Stimulated activated CD4-positive, alpha-beta T cell treated with anti-CD3 and anti-CD28 coated beads, Interleukin-2, amount 100 ng/mL, for 48 hours (primary cell): Measurements from ENCODE around the gene RALGPS1.

Experiments used
- DNase-seq, 2 donors: peaks; one replicate each; pipeline ENCODE4 v3.0.0-alpha.2; 2020

The RALGPS1 gene

DNA sequence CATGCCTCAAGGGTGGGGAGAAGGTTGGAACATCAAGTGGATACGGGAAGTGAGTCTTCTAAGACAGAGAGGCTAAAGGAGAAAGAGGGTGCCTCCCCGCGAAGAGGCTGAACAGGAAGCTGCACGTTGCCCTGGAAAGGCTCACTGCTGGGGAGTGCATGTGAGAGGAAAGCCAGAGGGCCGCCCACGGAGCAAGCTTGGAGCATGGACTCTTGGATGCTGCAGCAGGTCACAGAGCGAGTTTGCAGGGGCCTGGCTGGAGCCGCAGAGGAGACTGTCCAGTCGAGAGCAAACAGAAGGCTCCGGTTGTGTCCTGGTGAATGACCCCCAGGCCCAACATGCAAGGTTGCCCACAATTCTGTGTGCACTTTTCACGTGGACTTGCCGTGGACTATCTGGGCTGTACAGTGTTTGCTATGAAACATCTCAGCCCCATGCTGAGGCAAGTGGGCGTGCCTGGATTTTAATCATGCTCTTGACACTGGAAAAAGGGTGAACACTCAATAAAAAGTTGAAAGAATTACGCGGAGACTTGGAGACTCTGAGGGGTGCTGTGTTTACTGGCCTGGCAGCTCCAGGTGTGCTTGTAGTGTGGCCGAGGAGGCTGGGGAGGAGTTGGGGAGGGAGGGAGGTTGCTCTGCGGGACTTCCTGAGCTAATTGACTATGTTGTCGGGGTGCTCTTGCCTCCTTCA is 295.5 kb downstream of the RALGPS1 start:
- DNase-seq, result no peak

DNA sequence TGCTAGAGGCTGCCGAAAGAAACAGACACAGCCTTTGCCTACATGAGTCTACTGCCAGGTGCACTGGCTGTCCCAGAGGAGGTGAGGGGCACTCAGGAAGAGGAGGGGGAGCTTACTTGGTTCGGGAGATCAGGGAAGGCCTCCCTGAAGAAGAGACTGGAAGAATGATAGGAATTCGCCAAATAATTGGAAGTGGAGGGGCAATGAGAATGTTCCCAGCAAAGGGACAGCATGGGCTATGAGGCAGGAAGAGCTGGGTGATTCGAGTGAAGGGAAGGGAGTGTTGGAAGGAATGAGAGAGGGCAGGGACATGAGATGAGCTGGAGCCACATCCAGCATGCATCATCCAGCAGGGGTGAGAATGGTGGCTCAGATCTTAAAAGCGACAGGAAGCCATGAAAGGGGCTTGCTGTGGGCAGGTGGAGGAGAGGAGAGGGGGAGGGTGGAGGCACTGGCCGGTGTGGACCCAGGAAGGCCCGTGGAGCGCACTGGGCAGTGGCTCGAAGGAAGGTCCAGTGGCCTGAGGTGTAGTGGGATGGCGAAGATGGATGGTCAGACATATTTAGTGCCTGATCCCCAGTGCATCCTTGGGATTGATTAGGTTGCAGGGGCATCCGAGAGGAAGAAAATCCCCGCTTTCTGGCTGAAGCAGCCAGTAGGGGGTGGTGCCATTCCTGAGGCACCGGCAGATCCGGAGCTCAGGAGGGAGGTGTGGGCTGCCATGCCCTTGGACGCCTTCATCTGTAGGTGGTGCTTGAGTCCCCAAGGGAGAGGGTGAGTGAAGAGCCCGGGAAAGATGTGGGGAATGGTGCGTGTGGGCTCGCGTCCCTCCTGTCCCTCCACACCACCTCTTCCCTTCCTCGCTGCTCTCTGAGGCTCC is 296.5 kb downstream of the RALGPS1 start:
- no peak for DNase-seq

DNA sequence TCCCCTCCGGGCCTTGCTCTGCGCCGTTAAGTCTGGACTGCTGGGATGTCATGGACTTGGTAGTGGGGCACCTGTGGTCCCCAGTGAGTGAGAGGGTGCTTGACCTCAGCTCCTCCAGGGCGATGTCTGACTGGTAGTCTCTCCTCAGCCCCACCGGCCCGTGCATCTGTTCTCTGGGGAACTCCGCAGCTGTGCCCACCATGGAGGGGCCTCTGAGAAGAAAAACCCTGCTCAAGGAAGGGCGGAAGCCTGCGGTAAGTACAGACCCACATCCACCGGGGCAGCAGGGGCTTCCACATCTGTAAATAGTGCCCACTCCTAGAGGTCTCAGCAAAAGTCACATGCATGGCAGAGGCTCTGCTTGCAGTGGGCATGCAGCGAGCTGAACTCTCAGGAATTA is 297.4 kb downstream of the RALGPS1 start:
- DNase-seq, result no peak

GRCh38 chr9:127212453-127212852 is 297.9 kb downstream of the RALGPS1 start:
- DNase-seq, result no peak

GRCh38 chr9:127213859-127214258 is 299.3 kb downstream of the RALGPS1 start:
- DNase-seq, result no peak

DNA sequence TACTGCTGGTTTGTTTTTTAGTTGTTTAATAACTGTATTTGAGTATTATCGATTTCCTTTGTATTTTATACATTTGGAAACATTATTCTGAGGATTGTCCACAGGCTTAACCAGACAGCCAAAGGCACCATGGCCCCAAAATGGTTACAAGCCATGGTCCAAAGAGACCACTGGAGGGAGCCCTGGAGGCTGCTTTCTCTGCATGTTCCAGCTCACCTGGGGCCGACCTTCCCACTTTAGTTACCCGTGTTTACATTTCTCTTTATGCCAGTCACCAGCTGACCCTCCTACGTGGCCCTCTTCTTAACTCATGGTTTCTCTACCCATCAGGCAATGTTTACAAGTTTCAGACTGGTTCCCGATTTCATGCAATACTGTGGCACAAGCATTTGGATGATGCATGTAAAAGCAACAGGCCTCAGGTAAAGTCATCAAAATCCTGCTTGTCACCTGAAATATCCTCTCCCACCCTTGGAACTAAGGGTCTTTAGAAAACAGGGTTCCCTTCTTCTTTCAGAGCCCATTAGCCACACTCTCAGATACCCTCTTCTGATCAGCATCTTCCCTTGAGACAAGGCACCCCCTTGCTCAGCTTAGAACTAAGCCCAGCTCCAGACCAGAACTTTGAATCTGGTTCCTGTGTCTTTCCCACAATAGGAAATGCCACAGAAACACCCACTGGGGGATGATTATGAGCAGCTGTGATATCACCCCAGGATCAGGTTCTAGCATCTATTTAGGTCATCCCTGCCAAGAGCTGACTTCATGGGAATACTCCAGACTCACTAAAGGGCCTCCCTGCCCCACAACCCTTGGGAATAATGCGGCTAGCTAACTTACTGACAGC is 300.1 kb downstream of the RALGPS1 start:
- DNase-seq, result peak; percentile 53 to 62

GRCh38 chr9:127215268-127216209 is 301.0 kb downstream of the RALGPS1 start:
- DNase-seq, result no peak

DNA sequence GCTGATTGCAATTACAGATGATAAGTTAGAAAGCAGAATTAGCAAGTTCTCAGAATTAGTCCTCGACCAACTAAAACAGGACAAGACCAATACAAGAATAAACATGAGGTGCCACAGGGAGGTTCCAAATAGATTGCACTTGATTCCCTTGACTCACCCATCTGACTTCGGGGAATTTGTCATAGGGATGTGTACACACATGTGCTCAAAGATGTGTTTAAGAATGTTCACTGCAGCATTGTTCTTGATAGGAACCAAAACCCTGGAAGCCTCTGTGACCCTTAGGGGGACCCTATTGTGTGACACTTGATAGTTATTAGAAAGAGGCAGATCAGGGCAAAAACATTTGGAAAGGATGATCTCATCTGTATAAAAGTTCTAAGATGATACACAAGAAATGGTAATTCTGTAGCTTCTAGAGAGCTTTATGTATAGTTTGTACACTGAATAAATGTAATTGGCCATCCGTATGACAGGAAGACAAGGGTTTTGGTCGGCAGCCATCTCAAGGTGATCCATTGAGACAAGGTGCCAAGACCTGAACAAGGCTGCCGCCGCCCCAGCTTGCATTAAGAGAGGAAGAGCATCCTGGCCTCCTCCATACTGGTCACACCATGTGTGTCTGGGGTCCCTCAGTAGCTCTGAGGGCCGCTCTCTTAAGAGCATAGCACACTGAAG is 301.8 kb downstream of the RALGPS1 start:
- DNase-seq, result no peak

DNA sequence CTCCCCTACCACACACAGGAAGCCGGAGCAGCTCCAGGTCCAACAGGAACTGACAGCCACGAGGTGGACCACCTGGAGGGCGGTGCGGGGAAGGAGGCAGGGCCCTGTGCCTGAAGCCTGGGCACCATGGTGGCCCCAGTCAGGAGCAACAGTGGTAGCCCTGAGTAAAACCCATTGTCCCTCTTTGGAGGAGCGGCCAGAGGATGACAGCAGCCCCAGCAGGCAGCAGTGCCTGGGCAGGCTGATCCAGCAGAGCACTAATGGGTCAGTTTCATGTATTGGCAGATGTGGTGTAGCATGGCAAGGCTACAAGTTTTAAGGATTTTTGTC is 302.3 kb downstream of the RALGPS1 start:
- DNase-seq, result no peak

- no peak for DNase-seq
These were observed 304.2 kb downstream of the RALGPS1 start for GRCh38 chr9:127218818-127219217.

- DNase-seq, result no peak
These were observed 304.9 kb downstream of the RALGPS1 start for GRCh38 chr9:127219520-127219919.

DNA sequence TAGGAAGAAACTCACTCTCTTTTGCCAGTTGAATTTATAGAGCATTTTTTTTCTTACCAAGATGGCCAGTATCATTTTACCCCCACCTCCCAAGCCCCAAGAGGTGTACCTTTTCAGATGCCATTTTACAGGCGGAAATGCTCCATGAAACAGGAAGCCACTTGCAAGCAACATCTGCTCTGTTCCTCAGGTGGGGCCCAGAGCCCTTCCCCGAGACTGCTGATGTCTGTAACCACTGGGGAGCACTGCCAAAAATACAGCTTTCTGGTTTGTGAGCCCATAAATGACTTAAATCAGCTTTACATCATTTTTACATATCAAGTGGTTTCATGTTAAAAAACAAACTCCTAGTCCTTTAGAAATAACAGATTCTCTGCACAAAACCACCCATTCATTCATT is 307.1 kb downstream of the RALGPS1 start:
- no peak for DNase-seq

- no peak for DNase-seq
These were observed 308.0 kb downstream of the RALGPS1 start for GRCh38 chr9:127222388-127223095.

DNA sequence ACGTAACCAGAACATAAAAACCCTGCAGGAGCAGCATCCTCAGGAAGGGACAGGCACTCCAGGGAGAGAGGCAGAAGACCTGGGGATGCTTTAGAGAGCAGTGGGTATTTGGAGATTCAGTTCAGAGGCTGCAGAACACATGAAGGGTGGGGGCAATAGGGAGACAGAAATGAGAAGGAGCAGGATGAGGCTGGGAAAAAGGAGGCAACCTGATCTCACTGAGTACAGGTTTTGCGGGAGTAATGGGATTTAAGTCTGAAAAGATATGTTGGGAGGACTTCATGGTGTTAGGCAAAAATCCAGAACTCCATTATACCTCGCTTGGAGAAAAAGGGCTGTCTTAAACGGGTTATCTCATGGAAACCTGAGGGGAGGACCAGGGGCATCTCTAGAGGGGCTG is 308.7 kb downstream of the RALGPS1 start:
- no peak for DNase-seq

- DNase-seq, result peak in 1 of 2 donors; percentile 6
These were observed 309.2 kb downstream of the RALGPS1 start for GRCh38 chr9:127223810-127224177.

GRCh38 chr9:127224178-127224882 is 309.7 kb downstream of the RALGPS1 start:
- peak; percentile 76 to 84 for DNase-seq

- DNase-seq, result peak; percentile 86 to 93
These were observed 310.5 kb downstream of the RALGPS1 start for GRCh38 chr9:127224883-127225739.

- no peak for DNase-seq
These were observed 311.4 kb downstream of the RALGPS1 start for GRCh38 chr9:127225801-127226625.
